Natural killer cell (primary cell): Measurements from ENCODE around the gene SERPINB8. TPM values are rescaled to one million over a fixed set of nuclear protein-coding genes. Genes with fewer than 3 reads are reported as not detected.
"Not testable (repeated sequence)": the region's sequence is repeated elsewhere in the genome, so short reads cannot be mapped to it uniquely, and the experiment has no call there.

Experiments
- ATAC-seq, 3 donors: fragments of 150-1000 bp in 2 of 3; fragments of 200-7000 bp in 1 of 3; cut with Tn5 transposase; 1 replicate in 1 of 3; 2 replicates in 2 of 3; pipeline ENCODE4 v1.10.0; 2021; ENCODE audit warnings: mild to moderate bottlenecking in 2 of 3, moderate library complexity in 2 of 3
- DNase-seq, 2 donors: peaks; one replicate each; pipeline versions ENCODE4 v3.0.0 to v3.0.0-alpha.2; 2013 to 2021; ENCODE audit warnings: mixed read lengths in 1 of 2
- H3K27ac ChIP-seq: one replicate; pipeline ENCODE4 v1.5.1; 2013; ENCODE audit warnings: mild to moderate bottlenecking, low read length
- H3K27me3 ChIP-seq: one replicate; pipeline ENCODE4 v1.6.1; 2013; ENCODE audit warnings: low read length; ENCODE audit not compliant: control insufficient read depth, insufficient read depth
- H3K36me3 ChIP-seq: one replicate; pipeline ENCODE4 v1.6.1; 2013; ENCODE audit warnings: low read length; ENCODE audit not compliant: control insufficient read depth, insufficient read depth
- H3K4me1 ChIP-seq: one replicate; pipeline ENCODE4 v1.6.1; 2013; ENCODE audit warnings: low read length; ENCODE audit not compliant: control insufficient read depth, insufficient read depth
- H3K4me3 ChIP-seq: one replicate; pipeline ENCODE4 v1.5.1; 2013; ENCODE audit warnings: low read length
- H3K9me3 ChIP-seq: one replicate; pipeline ENCODE4 v1.6.1; 2013; ENCODE audit warnings: low read length; ENCODE audit not compliant: control insufficient read depth, insufficient read depth
- H3K27ac Mint-ChIP-seq, 2 donors: one replicate each; pipeline ENCODE4 v1.8.0; 2022; ENCODE audit warnings: mild to moderate bottlenecking in 2 of 2, mixed read lengths in 2 of 2, moderate library complexity in 1 of 2
- H3K27me3 Mint-ChIP-seq, 2 donors: one replicate each; pipeline ENCODE4 v1.8.0; 2022; ENCODE audit warnings: low read depth in 2 of 2, mixed read lengths in 2 of 2
- H3K36me3 Mint-ChIP-seq: one replicate; pipeline ENCODE4 v1.8.0; 2022; ENCODE audit warnings: mixed read lengths
- H3K4me1 Mint-ChIP-seq, 2 donors: one replicate each; pipeline ENCODE4 v1.8.0; 2022; ENCODE audit warnings: mixed read lengths in 2 of 2
- H3K4me3 Mint-ChIP-seq: one replicate; pipeline ENCODE4 v1.8.0; 2022; ENCODE audit warnings: mild to moderate bottlenecking, moderate library complexity, mixed read lengths
- H3K9me3 Mint-ChIP-seq, 2 donors: one replicate each; pipeline ENCODE4 v1.8.0; 2022; ENCODE audit warnings: mixed read lengths in 2 of 2
- WGBS: methylation state at CpG from one replicate; pipeline ENCODE4 v1.1.7; 2013; ENCODE audit warnings: missing lambda C conversion rate; ENCODE audit not compliant: insufficient coverage; 5-methylcytosine and 5-hydroxymethylcytosine counted together
- intact Hi-C: fragments of 100-400 bp; cut with micrococcal nuclease; formaldehyde crosslinking; loops from one replicate; pipeline ENCODE4 v1.14.2; 2022
- total RNA-seq, 4 donors: library from RNA; stranded (reverse); fragments of 120-200 nt in 1 of 4; gene quantifications; one replicate each; pipeline versions ENCODE4 v1.2.3 to v1.2.4, GENCODE V29; 2013 to 2022
- TF ChIP-seq, protein P1 (sequence below): fragments of 200-600 bp; IDR thresholded peaks from one replicate; pipeline ENCODE4 v1.8.0; 2022; ENCODE audit warnings: antibody characterized with exemption

Gene SERPINB8
- total RNA-seq, 3 donors from 2014 or later (not counting 1 experiment from before 2014, with no cell fraction given): 4.9 to 12.9 (median 12.8) TPM

DNA sequence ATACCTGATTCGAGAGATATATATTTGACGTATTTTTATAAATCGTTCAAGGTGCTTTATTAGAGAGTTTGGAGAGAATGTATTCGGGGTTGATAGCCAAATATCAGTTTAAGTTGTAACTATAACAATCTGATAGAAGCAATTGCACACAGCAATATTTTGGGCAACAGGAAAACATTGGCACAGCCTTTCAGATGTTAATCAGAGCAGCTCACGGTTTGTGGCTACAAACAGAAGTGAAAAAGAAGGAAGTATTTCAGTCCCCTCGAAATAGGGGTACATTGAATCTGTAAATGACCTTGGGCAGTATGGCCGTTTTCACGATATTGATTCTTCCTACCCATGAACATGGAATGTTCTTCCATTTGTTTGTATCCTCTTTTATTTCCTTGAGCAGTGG is 41.5 kb upstream of the SERPINB8 start:
- H3K9me3 Mint-ChIP-seq: no peaks in the 10 kb centered on the region
- Histone ChIP-seq H3K4me1 (no peaks in the 10 kb centered on the region), H3K36me3 (no peaks in the 10 kb centered on the region), H3K27ac (no peak overlapping the region), H3K27me3 (no peaks in the 10 kb centered on the region), H3K9me3 (no peaks in the 10 kb centered on the region), H3K4me3 (no peak overlapping the region)
- ATAC-seq (no peak), DNase-seq (no peak)
- no peaks in the 10 kb centered on the region for H3K4me1 Mint-ChIP-seq
- no peak overlapping the region for H3K4me3 Mint-ChIP-seq
- H3K36me3 Mint-ChIP-seq: no peaks in the 10 kb centered on the region
- peaks cover 8 to 12% of the 10 kb centered on the region in 2 donors for H3K27me3 Mint-ChIP-seq
- TF ChIP-seq, protein P1, sequence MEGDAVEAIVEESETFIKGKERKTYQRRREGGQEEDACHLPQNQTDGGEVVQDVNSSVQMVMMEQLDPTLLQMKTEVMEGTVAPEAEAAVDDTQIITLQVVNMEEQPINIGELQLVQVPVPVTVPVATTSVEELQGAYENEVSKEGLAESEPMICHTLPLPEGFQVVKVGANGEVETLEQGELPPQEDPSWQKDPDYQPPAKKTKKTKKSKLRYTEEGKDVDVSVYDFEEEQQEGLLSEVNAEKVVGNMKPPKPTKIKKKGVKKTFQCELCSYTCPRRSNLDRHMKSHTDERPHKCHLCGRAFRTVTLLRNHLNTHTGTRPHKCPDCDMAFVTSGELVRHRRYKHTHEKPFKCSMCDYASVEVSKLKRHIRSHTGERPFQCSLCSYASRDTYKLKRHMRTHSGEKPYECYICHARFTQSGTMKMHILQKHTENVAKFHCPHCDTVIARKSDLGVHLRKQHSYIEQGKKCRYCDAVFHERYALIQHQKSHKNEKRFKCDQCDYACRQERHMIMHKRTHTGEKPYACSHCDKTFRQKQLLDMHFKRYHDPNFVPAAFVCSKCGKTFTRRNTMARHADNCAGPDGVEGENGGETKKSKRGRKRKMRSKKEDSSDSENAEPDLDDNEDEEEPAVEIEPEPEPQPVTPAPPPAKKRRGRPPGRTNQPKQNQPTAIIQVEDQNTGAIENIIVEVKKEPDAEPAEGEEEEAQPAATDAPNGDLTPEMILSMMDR: no peak
- intact Hi-C loops: no loop called here
- no peak overlapping the region for H3K27ac Mint-ChIP-seq
- 17% methylated on average over 5 of the region's 8 CpGs for WGBS

DNA sequence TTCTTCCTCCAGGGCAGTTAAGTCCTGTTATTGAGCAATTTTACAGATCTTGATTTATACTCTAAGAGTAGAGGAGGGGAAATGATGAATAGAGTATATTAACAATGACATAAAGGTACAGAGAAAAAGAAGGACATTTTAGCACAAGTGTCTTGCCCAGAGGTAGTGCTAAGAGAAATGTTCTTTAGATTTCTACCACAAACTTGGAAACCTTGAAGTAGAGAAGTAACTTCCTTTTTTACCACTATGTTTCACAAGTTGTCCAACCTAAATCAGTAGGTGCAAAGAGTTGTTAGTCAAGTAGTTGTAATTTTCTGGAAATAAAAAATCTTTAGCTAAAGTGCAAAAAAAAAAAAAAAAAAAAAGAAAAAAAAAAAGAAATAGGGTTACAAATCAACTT is 40.5 kb upstream of the SERPINB8 start:
- ATAC-seq, H3K27ac Mint-ChIP-seq, intact Hi-C loops, H3K27ac ChIP-seq, H3K36me3 ChIP-seq, H3K4me1 ChIP-seq, DNase-seq, H3K9me3 ChIP-seq, H3K4me1 Mint-ChIP-seq, H3K36me3 Mint-ChIP-seq, H3K9me3 Mint-ChIP-seq, H3K4me3 Mint-ChIP-seq, H3K27me3 ChIP-seq, H3K4me3 ChIP-seq: not testable (repeated sequence)
- H3K27me3 Mint-ChIP-seq: peaks cover 8 to 12% of the 10 kb centered on the region in 2 donors

DNA sequence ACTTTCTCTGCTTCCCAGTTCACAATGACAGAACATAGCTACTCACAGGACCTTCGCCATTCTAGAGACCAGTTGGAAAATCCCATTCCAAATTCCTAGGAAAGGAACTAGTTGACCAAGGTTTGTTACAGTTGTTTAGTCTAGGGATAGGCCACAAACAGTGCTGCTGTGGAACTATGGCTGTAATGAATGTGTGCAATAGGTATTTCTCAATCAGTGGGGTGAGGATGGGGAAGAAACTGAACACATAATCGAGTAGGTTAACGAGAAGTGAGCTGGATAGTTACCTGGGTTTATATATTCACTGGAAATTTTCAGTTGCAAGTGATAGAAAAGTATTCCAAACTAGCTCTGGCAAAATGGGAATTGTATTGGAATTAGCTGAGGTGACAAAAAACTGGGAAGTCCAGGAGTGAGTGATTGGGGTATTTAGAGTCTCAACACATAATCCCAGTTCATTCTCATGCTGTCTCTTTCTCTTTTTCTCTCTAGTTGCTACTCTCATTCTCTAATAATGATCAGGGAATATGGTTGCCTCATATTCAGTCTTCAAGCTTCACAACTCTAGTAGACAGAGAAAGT is 39.0 kb upstream of the SERPINB8 start:
- H3K9me3 Mint-ChIP-seq: no peaks in the 10 kb centered on the region
- no peak overlapping the region for H3K4me3 ChIP-seq
- H3K4me1 Mint-ChIP-seq: peaks cover 0 to under 1% of the 10 kb centered on the region in 2 donors
- H3K36me3 ChIP-seq: no peaks in the 10 kb centered on the region
- H3K27ac ChIP-seq: no peak overlapping the region
- no peaks in the 10 kb centered on the region for H3K27me3 ChIP-seq
- H3K27ac Mint-ChIP-seq: no peak overlapping the region
- peaks cover under 1% of the 10 kb centered on the region for H3K4me1 ChIP-seq
- intact Hi-C loops: no loop called here
- no peaks in the 10 kb centered on the region for H3K9me3 ChIP-seq
- no peak for ATAC-seq
- H3K4me3 Mint-ChIP-seq: no peak overlapping the region
- peaks cover 8 to 12% of the 10 kb centered on the region in 2 donors for H3K27me3 Mint-ChIP-seq
- TF ChIP-seq, protein P1: no peak
- DNase-seq: no peak
- WGBS: 84% methylated on average over 3 of the region's 3 CpGs
- H3K36me3 Mint-ChIP-seq: no peaks in the 10 kb centered on the region

DNA sequence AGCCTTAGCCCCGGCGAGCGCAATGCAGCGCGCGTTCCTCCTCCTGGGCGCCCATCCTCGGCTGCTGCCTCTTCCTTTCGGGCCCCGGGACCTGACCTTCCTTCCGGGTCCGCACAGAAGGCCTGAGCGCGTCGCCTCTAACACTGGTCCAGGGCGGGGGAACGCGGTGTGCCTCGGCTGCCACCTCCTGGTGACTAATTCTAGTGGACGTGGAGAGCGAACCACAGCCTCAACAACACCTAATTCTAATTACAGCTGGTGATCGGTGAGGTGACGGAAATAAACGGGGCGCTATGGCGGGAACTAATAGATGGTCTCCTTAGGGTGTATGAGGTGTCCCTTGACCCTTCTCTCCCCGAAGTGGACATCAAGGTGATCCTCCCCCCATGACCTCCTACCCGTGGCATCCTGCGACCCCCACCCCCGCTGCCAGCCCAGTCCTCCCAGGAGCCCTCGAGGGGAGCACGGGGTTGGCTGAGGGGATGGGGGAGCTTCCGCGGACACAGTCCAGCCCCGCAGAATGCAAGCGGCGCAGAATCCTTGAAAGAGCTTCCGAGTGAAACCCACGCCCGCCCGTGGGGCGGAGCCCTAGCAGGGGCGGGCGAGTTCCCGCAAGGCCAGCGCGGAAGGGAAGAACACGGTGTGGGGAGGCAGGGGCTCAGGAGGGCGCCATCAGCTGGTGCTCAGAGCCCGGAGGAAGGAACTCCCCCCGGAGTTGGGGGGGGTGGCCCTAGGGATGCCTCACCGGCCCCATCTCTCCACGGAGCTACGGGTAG is 33.5 kb upstream of the SERPINB8 start:
- H3K4me1 ChIP-seq: peaks cover 13% of the 10 kb centered on the region
- peak overlapping the region; percentile 59 for H3K4me3 ChIP-seq
- Mint-ChIP-seq H3K4me1 (peaks cover 5 to 7% of the 10 kb centered on the region in 2 donors), H3K4me3 (peak overlapping the region; percentile 77), H3K9me3 (no peaks in the 10 kb centered on the region), H3K27ac (peak overlapping the region in 1 of 2 donors; percentile 44), H3K36me3 (no peaks in the 10 kb centered on the region), H3K27me3 (no peaks in the 10 kb centered on the region)
- peak; percentile 89 to 94 (median 90) for ATAC-seq
- H3K9me3 ChIP-seq: no peaks in the 10 kb centered on the region
- WGBS: under 1% methylated on average over 45 of the region's 54 CpGs
- H3K36me3 ChIP-seq: no peaks in the 10 kb centered on the region
- H3K27ac ChIP-seq: no peak overlapping the region
- H3K27me3 ChIP-seq: no peaks in the 10 kb centered on the region
- intact Hi-C loops: loop anchor here (1.0 kb wide), 1 partner anchor 418 kb away; no protein-coding TSS in a partner anchor
- peak; percentile 46 to 75 for DNase-seq
- TF ChIP-seq, protein P1: peak; percentile 41
